Stimulated activated CD4-positive, alpha-beta T cell treated with anti-CD3 and anti-CD28 coated beads, TNF-alpha, amount 100 ng/mL, for 4 hours (primary cell): ENCODE results near the gene C3orf18.

Experiments used
- DNase-seq, 3 experiments: peaks; one replicate each; pipeline ENCODE4 v3.0.0-alpha.2; 2020; ENCODE audit warnings: low read depth in 3 of 3

The C3orf18 gene

GRCh38 chr3:50567386-50568167 lies at the start of gene C3orf18:
TSS of gene C3orf18 (minus strand) at chr3:50567747. CDS start at chr3:50565699, 2,048 bp downstream.
- DNase-seq: peak; percentile 90 to 94 (median 91)

GRCh38 chr3:50616770-50617095 lies 49.2 kb upstream of the C3orf18 start:
- DNase-seq: peak; percentile 92 to 93 (median 93)

GRCh38 chr3:50616003-50616769 lies 48.6 kb upstream of the C3orf18 start:
- peak in 2 of 3 experiments; percentile 72 to 73 for DNase-seq

GRCh38 chr3:50615190-50615589 lies 47.6 kb upstream of the C3orf18 start:
- DNase-seq: no peak

DNA sequence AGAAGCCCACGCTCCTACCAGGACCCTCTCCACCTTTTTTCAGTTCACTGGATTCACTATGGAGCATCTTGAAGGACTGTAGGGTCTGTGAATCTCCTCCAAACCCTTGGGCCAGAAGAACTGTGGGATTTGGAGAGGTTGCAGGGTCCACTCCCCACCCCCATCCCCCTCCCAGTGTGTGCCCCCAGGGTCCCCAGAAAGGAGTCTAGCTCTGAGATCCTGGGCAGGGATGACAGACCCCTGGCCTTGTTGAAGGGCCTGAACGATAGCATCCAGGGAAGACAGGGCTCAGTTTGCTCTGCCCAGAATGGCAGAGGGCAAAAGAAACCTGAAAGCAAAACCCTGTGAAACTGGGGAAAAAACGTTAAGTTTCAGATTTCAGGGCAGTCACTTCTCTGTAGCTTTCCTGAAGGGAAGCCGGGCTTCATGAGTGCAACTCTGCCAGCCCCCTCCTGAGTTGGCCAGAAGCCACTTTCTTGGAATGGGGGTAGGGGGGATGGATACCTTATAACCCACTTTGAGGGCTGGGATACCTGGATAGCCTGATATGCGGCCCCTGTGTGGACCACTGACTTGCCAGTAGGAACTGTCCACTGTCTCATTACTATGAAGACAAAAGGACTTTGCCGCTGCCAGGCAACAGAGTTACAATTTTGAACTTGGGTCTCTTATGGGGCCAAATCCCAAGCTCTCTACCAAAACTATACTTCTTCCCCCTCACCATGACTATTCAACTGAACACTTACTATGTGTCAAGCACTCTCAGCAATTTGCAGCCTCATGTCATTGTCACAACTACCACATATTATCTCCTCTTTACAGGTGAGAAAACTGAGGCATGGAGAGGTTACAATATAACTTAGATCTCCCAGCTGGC lies 45.7 kb upstream of the C3orf18 start:
- no peak for DNase-seq

DNA sequence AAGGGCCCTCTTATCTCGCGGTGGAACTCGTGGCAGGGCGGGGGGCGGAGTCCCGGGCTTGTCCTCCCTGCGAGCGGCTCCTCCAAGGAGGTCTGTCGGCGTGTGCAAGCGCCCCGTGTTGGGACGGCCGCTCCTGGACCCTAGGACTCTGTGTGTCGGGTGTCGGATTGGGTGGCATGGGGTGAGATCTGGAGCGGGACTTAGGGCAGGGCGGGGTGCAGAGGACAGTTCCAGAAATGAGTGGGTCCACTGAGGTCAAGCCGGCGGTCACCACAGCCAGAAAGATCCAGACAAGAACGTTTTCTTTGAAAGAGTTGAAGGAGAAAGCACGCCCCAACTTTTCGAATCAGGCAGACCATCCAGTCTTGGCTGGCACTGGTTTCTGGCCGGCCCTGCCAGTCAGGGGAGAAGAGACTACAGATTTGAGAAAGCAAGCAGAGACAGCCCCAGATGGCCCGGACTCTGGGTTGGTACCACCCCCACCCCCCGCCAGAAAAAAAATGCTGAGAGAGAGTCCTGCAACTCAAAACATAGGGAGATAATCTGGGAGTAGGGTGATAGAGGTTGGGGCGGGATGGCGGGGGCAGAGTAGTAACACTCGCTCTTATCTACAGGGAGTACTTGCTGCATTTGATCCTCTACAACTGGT lies 44.8 kb upstream of the C3orf18 start:
- DNase-seq: no peak

- DNase-seq: peak; percentile 97 to 98 (median 98)
Measured at GRCh38 chr3:50611464-50612233, 44.1 kb upstream of the C3orf18 start, which contains the start of gene CISH. TSS of gene CISH (minus strand) at chr3:50611774. CDS start at chr3:50611650, 124 bp downstream.

- no peak for DNase-seq
Measured at GRCh38 chr3:50610992-50611463, 43.5 kb upstream of the C3orf18 start.

GRCh38 chr3:50610181-50610971 lies 42.8 kb upstream of the C3orf18 start:
- DNase-seq: no peak

DNA sequence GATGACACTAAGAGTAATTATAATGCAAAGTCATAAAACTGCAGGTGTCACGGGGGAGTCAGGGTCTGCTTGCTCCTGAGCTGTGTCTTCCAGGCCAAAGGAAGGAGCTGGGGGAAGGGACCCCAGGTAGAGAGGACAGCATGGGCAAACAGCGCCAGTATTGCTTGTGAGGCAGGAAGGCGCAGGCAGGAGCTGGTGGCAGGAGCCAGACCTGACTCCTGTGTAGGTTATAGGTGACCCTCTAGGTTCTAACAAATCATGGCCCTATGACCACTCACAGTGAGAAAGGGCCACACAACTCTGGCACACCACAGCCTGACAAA lies 42.2 kb upstream of the C3orf18 start:
- DNase-seq: no peak

DNA sequence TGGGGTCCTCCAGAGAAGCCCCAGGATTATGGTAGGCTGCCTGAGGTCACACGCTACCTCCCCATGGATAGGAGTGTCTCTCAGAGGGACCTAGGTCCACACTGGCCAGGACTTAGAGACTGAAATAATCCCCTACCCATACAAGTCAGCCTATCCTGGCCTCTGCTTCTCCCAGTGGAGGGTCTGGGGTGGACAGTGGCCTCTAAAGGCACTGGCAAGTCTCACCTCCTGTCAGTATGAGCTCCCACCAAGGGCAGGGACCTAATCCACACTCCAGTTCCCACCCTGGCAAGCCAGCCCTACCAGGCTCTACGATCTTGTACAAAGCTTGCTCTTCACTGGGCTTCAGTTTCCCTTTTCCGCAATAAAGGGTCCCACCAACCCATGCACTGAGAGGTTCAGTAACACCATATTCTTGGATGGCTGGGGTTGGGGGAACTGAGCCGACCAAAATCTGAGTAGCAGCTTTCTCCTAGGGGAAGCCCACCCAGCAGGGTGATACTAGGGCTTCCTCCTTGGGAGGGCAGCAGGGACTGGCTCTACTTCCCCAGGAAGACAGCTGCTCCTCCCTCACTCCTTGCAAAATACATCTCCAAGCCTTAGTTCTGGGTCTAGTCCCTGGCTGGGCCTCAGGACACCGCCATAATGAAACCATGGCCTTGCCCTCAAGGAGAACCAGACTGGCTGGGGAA lies 41.7 kb upstream of the C3orf18 start:
- DNase-seq: no peak

- DNase-seq: no peak
Measured at GRCh38 chr3:50608278-50608677, 40.7 kb upstream of the C3orf18 start.

- no peak for DNase-seq
Measured at GRCh38 chr3:50607271-50608091, 39.9 kb upstream of the C3orf18 start.

- DNase-seq: no peak
Measured at GRCh38 chr3:50606596-50606995, 39.0 kb upstream of the C3orf18 start.

GRCh38 chr3:50605901-50606326 lies 38.4 kb upstream of the C3orf18 start:
- DNase-seq: no peak

DNA sequence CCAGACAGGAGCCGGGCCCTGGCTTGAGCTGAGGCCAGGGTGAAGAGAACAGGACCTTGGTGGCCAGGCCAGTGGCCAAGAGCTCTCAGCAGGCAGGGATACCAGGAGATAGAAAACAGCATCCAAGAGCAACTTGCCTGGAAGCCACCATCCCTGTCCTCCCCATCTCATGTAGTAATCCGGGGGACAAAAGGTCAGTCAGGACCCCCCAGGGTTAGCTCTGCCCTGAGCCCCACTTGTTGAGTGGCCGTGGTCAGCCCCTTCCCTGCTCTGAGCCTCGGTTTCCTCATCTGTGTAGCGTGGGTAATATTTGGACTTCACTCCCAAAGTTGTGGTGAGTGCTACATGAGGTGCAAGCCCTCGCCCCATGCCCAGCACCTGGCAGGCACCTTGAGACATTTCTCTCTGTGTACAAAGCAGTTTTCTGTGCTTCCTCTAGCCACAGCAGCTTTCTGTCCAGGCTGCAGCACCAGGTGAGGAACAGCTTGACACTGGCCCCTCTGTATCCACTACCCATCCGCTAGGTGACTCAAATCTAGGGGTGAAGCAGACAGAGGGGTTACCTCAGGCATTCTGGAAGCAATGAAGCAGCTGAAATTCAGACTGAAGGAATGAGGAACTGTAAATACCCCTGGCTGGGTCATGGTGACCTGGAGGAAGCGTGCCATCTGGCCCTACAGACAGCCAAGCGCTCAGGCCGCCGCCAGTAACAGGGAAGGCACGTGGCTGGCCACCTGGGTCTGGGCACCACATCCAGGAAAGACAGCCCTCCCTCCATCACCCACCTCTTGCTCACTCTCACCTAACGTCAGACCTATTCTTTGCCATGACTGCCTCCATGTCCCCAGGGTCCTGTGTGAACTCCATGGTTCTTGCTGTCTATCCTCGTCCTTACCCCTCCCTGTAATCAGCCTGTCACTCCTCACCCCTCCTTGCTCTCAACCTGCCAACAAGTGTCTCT lies 37.4 kb upstream of the C3orf18 start:
- no peak for DNase-seq

- DNase-seq: no peak
Measured at GRCh38 chr3:50604110-50604621, 36.6 kb upstream of the C3orf18 start.
